Endothelial cell of umbilical vein (primary cell): Measurements from ENCODE around the gene HEXIM2. TPM values are rescaled to one million over a fixed set of nuclear protein-coding genes. Genes with fewer than 3 reads are reported as not detected.

ENCODE experiments used
- BruUV-seq: library from RNA; stranded (reverse); fragments of 400-500 nt; replicated peaks from 2 replicates; lab custom pipeline; 2021; lab: Mats Ljungman, UMichigan
- CTCF ChIA-PET: fragments of 300-600, 350-600 bp; sonication (Branson Sonifier 250); formaldehyde crosslinking; loops from one replicate; lab custom pipeline; 2021; ENCODE audit warnings: antibody characterized with exemption, inconsistent platforms; lab: Charles Lee
- POLR2A ChIA-PET: fragments of 300-600, 350-600 bp; sonication (Branson Sonifier 250); formaldehyde crosslinking; loops from one replicate; lab custom pipeline; 2021; ENCODE audit warnings: antibody characterized with exemption, inconsistent platforms; lab: Charles Lee
- DNase-seq: peaks from one replicate; pipeline ENCODE4 v3.0.0-alpha.2; 2011; ENCODE audit warnings: low read depth, low spot score
- FAIRE-seq: peaks from 2 replicates; lab custom pipeline; 2011; peaks lifted over from hg19 to GRCh38; lab: Jason Lieb, UNC
- H2AFZ ChIP-seq: 2 replicates; pipeline ENCODE4 v1.6.0; 2012; ENCODE audit warnings: low read depth, low read length, control low read depth, inconsistent platforms
- H3K27ac ChIP-seq: 2 replicates; pipeline ENCODE4 v1.5.1; 2011; ENCODE audit warnings: low read depth, mild to moderate bottlenecking, control low read depth, low read length, moderate library complexity; ENCODE audit not compliant: insufficient read depth
- H3K27me3 ChIP-seq, 2 experiments: 2 replicates each; pipeline versions ENCODE4 v1.6.0 to v1.6.1; 2011; ENCODE audit warnings: low read length in 2 of 2, mixed read lengths in 1 of 2; ENCODE audit not compliant: control insufficient read depth in 2 of 2, insufficient read depth in 2 of 2
- H3K36me3 ChIP-seq, 2 experiments: 2 replicates in 1 of 2; 3 replicates in 1 of 2; pipeline ENCODE4 v1.5.1; 2011; ENCODE audit warnings: low read length in 2 of 2, mild to moderate bottlenecking in 1 of 2, moderate library complexity in 1 of 2; ENCODE audit not compliant: control insufficient read depth in 2 of 2, insufficient read depth in 2 of 2; ENCODE audit errors: extremely low read depth in 1 of 2
- H3K4me1 ChIP-seq: 3 replicates; pipeline ENCODE4 v1.5.1; 2011; ENCODE audit warnings: mild to moderate bottlenecking, low read length; ENCODE audit not compliant: control insufficient read depth, insufficient read depth; ENCODE audit errors: extremely low read depth
- H3K4me2 ChIP-seq: 2 replicates; pipeline ENCODE4 v1.6.1; 2011; ENCODE audit warnings: low read length, control low read depth, mixed read lengths; ENCODE audit not compliant: insufficient read depth
- H3K4me3 ChIP-seq, 3 experiments: fragments of 200-600 bp in 1 of 3; sonication (generic), shearing (Covaris generic) in 1 of 3; replicated peaks in 1 of 3; 2 replicates each; pipeline ENCODE4 v1.5.1; 2011 to 2016; ENCODE audit warnings: control low read depth in 3 of 3, low read length in 3 of 3, mild to moderate bottlenecking in 2 of 3, inconsistent platforms in 1 of 3, low read depth in 1 of 3, moderate library complexity in 1 of 3; ENCODE audit not compliant: insufficient read depth in 1 of 3
- H3K79me2 ChIP-seq: 2 replicates; pipeline ENCODE4 v1.6.0; 2012; ENCODE audit warnings: low read length, inconsistent platforms; ENCODE audit not compliant: control insufficient read depth, insufficient read depth
- H3K9ac ChIP-seq: replicated peaks from 2 replicates; pipeline ENCODE3; 2011; ENCODE audit warnings: low read length, control low read depth; ENCODE audit not compliant: insufficient read depth; ENCODE audit errors: extremely low read depth
- H3K9me1 ChIP-seq: replicated peaks from 3 replicates; pipeline ENCODE4 v1.6.0; 2011; ENCODE audit warnings: mild to moderate bottlenecking, low read length; ENCODE audit not compliant: control insufficient read depth, insufficient read depth; ENCODE audit errors: extremely low read depth
- H3K9me3 ChIP-seq: replicated peaks from 2 replicates; pipeline ENCODE4 v1.5.1; 2012; ENCODE audit warnings: low read length, inconsistent platforms; ENCODE audit not compliant: control insufficient read depth, insufficient read depth
- H4K20me1 ChIP-seq: replicated peaks from 2 replicates; pipeline ENCODE3; 2011; ENCODE audit warnings: mild to moderate bottlenecking, low read length; ENCODE audit not compliant: control insufficient read depth, insufficient read depth; ENCODE audit errors: extremely low read depth
- EZH2 ChIP-seq: IDR thresholded peaks from 2 replicates; pipeline ENCODE4 v1.6.1; 2012; ENCODE audit warnings: borderline replicate concordance, low read depth, mild to moderate bottlenecking, moderate library complexity, low read length, inconsistent platforms; ENCODE audit not compliant: severe bottlenecking
- FOS ChIP-seq: IDR thresholded peaks from 2 replicates; pipeline ENCODE4 v1.6.1; 2011; ENCODE audit warnings: mild to moderate bottlenecking, low read length, moderate library complexity, borderline replicate concordance; ENCODE audit not compliant: insufficient read depth
- GATA2 ChIP-seq: IDR thresholded peaks from 2 replicates; pipeline ENCODE4 v1.7.0; 2011; ENCODE audit warnings: low read depth, mild to moderate bottlenecking, moderate library complexity, mixed read lengths, low read length; ENCODE audit not compliant: insufficient read length, insufficient read depth
- JUN ChIP-seq: IDR thresholded peaks from 2 replicates; pipeline ENCODE4 v1.6.1; 2011; ENCODE audit warnings: borderline replicate concordance, low read depth; ENCODE audit not compliant: insufficient read length, insufficient read depth
- MYC ChIP-seq: IDR thresholded peaks from one replicate; pipeline ENCODE4 v1.6.1; 2011; ENCODE audit warnings: mild to moderate bottlenecking, low read depth, low read length
- POLR2A ChIP-seq: IDR thresholded peaks from 2 replicates; pipeline ENCODE4 v1.6.1; 2012; ENCODE audit warnings: low read depth, mild to moderate bottlenecking, control low read depth, low read length
- POLR2AphosphoS5 ChIP-seq: IDR thresholded peaks from 2 replicates; pipeline ENCODE4 v1.6.1; 2012; ENCODE audit warnings: low read depth, mild to moderate bottlenecking, control low read depth, low read length, moderate library complexity; ENCODE audit not compliant: insufficient read depth
- dilution Hi-C: fragments of 300-500 bp; cut with MboI; formaldehyde crosslinking; loops from one replicate; pipeline ENCODE4 v1.15.0; 2019; ENCODE audit warnings: low sequenced_read_pairs; ENCODE audit not compliant: extremely low pct_ligation_motif_present
- intact Hi-C: fragments of 100-400 bp; cut with micrococcal nuclease; formaldehyde crosslinking; loops from one replicate; pipeline ENCODE4 v1.10.0; 2022
- polyA plus RNA-seq, 4 experiments: library from polyadenylated mRNA; depleted of rRNA in 3 of 4; stranded (reverse) in 3 of 4; unstranded in 1 of 4; fragments of >200 nt; gene quantifications; 2 replicates each; pipeline versions ENCODE4 v1.2.1 to v1.2.3, GENCODE V29; 2011 to 2012; ENCODE audit warnings: missing spikeins in 1 of 4
- total RNA-seq: library from RNA; stranded (reverse); gene quantifications from 2 replicates; pipeline ENCODE4 v1.2.3, GENCODE V29; 2021
- TF ChIP-seq, protein P1 (sequence below), 2 donors: IDR thresholded peaks; 1 replicate in 1 of 2; 2 replicates in 1 of 2; pipeline ENCODE4 v1.5.1; 2011; ENCODE audit warnings: low read length in 2 of 2, mild to moderate bottlenecking in 2 of 2, moderate library complexity in 2 of 2, control low read depth in 1 of 2, inconsistent platforms in 1 of 2, low read depth in 1 of 2; ENCODE audit not compliant: insufficient read depth in 1 of 2; ENCODE audit errors: extremely low read depth in 1 of 2
- TF ChIP-seq, protein P2 (sequence below): IDR thresholded peaks from 2 replicates; pipeline ENCODE4 v1.6.1; 2011; ENCODE audit not compliant: insufficient read depth, insufficient read length

The HEXIM2 gene
- total and polyA plus RNA-seq, 2 donors (not counting 3 experiments of a cell fraction or from before 2014, with no cell fraction given), result 2.9 to 3.8 TPM

DNA sequence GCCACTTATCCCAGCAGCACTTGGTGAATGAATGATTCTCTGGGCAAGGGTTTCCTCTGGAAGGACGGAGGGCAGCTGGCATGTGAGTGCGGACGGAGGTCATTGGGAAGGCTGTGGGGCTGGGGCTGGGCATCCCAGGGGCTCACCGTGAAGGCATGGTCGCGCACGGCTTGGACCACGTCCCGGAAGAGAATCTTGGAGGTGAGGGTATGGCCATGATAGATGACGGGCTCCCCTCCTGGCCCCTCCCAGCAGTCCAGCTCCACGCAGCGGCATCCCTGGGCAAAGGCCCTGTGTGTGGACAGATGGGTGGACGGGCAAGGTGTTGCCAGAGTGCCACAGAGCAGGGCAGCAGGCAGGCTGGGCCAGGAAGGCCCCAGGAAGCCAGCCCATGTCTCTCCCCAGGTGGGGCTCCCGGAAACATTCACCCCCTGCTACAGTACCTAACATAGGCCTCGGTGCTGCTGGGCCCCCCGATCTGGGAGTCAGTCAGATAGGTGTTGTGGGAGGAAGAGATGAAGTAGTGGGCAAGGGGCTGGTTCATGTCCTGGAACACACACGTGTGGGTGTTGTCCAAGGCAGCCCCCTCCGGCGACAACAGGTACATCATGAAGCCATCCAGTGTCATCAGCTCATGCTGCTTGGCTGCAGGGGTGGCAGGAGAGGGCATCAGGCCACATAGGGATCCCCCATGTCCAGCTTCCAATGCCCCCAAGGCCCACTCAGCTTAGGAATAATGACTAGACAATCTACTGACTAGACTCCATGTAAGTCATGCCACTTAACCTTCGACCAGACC, 43.6 kb upstream of the HEXIM2 start:
- Histone ChIP-seq H3K4me1 (no peaks in the 10 kb centered on the region), H3K4me2 (no peak overlapping the region), H3K27ac (no peak overlapping the region), H2AFZ (no peak overlapping the region), H3K36me3 (peaks cover 0 to 2% of the 10 kb centered on the region in 2 experiments), H3K4me3 (no peak overlapping the region), H3K27me3 (no peaks in the 10 kb centered on the region), H3K79me2 (no peaks in the 10 kb centered on the region), H4K20me1 (no peaks in the 10 kb centered on the region), H3K9me3 (no peaks in the 10 kb centered on the region), H3K9ac (no peak overlapping the region), H3K9me1 (no peaks in the 10 kb centered on the region)
- POLR2A ChIA-PET, result interaction anchor here (1.2 kb wide), 1 partner anchor 57 kb away, joined by 3 read pairs; the partner anchor contains the start of gene NMT1
- CTCF ChIA-PET, result interaction anchor here (0.5 to 6.9 kb wide), 7 partner anchors 9 to 131 kb away, joined by 3 to 34 read pairs (median 6); partner anchors contain the start of genes ACBD4 and PLCD3
- FAIRE-seq (no peak), DNase-seq (no peak)
- intact Hi-C loops (no loop called here), dilution Hi-C loops (no loop called here)
- TF ChIP-seq POLR2AphosphoS5 (no peak), EZH2 (no peak), POLR2A (no peak), JUN (no peak), GATA2 (no peak), MYC (no peak), FOS (no peak)
- TF ChIP-seq, protein P1, sequence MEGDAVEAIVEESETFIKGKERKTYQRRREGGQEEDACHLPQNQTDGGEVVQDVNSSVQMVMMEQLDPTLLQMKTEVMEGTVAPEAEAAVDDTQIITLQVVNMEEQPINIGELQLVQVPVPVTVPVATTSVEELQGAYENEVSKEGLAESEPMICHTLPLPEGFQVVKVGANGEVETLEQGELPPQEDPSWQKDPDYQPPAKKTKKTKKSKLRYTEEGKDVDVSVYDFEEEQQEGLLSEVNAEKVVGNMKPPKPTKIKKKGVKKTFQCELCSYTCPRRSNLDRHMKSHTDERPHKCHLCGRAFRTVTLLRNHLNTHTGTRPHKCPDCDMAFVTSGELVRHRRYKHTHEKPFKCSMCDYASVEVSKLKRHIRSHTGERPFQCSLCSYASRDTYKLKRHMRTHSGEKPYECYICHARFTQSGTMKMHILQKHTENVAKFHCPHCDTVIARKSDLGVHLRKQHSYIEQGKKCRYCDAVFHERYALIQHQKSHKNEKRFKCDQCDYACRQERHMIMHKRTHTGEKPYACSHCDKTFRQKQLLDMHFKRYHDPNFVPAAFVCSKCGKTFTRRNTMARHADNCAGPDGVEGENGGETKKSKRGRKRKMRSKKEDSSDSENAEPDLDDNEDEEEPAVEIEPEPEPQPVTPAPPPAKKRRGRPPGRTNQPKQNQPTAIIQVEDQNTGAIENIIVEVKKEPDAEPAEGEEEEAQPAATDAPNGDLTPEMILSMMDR (IDR thresholded peaks at IDR 0.05; ENCODE audit: extremely low read depth in 1 of 2, insufficient read depth in 1 of 2, low read depth in 1 of 2, low read length in 2 of 2), result no peak
- TF ChIP-seq, protein P2, sequence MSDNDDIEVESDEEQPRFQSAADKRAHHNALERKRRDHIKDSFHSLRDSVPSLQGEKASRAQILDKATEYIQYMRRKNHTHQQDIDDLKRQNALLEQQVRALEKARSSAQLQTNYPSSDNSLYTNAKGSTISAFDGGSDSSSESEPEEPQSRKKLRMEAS, result no peak
- BruUV-seq, result no TSS peak
